Stimulated activated CD8-positive, alpha-beta memory T cell treated with anti-CD3 and anti-CD28 coated beads, Interleukin-2, amount 100 ng/mL, for 48 hours (primary cell): ENCODE results near the gene KLHL4.
"Not testable (repeated sequence)": the region's sequence is repeated elsewhere in the genome, so short reads cannot be mapped to it uniquely, and the experiment has no call there.

Experiments used
- DNase-seq, 2 donors: peaks; one replicate each; pipeline ENCODE4 v3.0.0-alpha.2; 2020; ENCODE audit warnings: low read depth in 2 of 2

KLHL4 gene

GRCh38 chrX:87517571-87518141, at the start of gene KLHL4:
TSS of gene KLHL4 (plus strand) at chrX:87517802. CDS start at chrX:87517894, 92 bp downstream.
- DNase-seq = no peak

- DNase-seq = no peak
Measured at GRCh38 chrX:87468941-87469340, 48.7 kb upstream of the KLHL4 start.

GRCh38 chrX:87475793-87476192, 41.8 kb upstream of the KLHL4 start:
- DNase-seq = no peak

GRCh38 chrX:87478703-87479102, 38.9 kb upstream of the KLHL4 start:
- DNase-seq = not testable (repeated sequence)

GRCh38 chrX:87489071-87489470, 28.5 kb upstream of the KLHL4 start:
- DNase-seq = no peak

- DNase-seq = no peak
Measured at GRCh38 chrX:87515836-87516235, 1.8 kb upstream of the KLHL4 start.

GRCh38 chrX:87516717-87517121, 883 bp upstream of the KLHL4 start:
- no peak for DNase-seq

- DNase-seq = no peak
Measured at GRCh38 chrX:87518504-87518903, 902 bp downstream of the KLHL4 start.

- DNase-seq = no peak
Measured at GRCh38 chrX:87525771-87526229, 8.2 kb downstream of the KLHL4 start.

- no peak for DNase-seq
Measured at GRCh38 chrX:87526281-87526680, 8.7 kb downstream of the KLHL4 start.

GRCh38 chrX:87528487-87528886, 10.9 kb downstream of the KLHL4 start:
- no peak for DNase-seq

- DNase-seq = no peak
Measured at GRCh38 chrX:87571964-87572363, 54.4 kb downstream of the KLHL4 start.

GRCh38 chrX:87572901-87573300, 55.3 kb downstream of the KLHL4 start:
- DNase-seq = no peak

GRCh38 chrX:87578978-87579377, 61.4 kb downstream of the KLHL4 start:
- no peak for DNase-seq

- DNase-seq = no peak
Measured at GRCh38 chrX:87580862-87581261, 63.3 kb downstream of the KLHL4 start.

GRCh38 chrX:87582453-87582852, 64.9 kb downstream of the KLHL4 start:
- DNase-seq = no peak

- DNase-seq = no peak
Measured at GRCh38 chrX:87583679-87584078, 66.1 kb downstream of the KLHL4 start.

GRCh38 chrX:87616371-87616770, 98.8 kb downstream of the KLHL4 start:
- no peak for DNase-seq

- no peak for DNase-seq
Measured at GRCh38 chrX:87621697-87622096, 104.1 kb downstream of the KLHL4 start.

GRCh38 chrX:87626996-87627395, 109.4 kb downstream of the KLHL4 start:
- DNase-seq = no peak

GRCh38 chrX:87634361-87634760, 116.8 kb downstream of the KLHL4 start:
- DNase-seq = no peak

GRCh38 chrX:87636533-87636932, 118.9 kb downstream of the KLHL4 start:
- no peak for DNase-seq

- DNase-seq = not testable (repeated sequence)
Measured at GRCh38 chrX:87641439-87641838, 123.8 kb downstream of the KLHL4 start.

GRCh38 chrX:87661761-87662160, 144.2 kb downstream of the KLHL4 start:
- no peak for DNase-seq
